Measurements from ENCODE around the gene PCNX1.

The PCNX1 gene

DNA sequence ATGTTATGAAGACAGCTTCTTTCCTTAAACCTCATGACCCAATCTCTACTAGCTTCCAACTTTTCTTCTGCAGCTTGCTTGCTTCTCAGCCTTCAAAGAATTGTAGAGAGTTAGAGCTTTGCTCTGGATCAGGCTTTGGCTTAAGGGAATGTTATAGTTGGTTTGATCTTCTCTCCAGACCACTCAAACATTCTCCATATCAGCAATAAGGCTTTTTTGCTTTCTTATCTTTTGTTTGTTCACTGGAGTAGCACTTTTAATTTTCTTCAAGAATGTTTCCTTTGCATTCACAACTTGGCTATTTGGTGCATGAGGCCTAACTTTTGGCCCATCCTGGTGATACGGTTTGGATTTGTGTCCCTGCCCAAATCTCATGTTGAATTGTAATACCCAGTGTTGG, 163.8 kb downstream of the PCNX1 start:
- no peak for DNase-seq (ENCODE audit: low read depth, low spot score)

DNA sequence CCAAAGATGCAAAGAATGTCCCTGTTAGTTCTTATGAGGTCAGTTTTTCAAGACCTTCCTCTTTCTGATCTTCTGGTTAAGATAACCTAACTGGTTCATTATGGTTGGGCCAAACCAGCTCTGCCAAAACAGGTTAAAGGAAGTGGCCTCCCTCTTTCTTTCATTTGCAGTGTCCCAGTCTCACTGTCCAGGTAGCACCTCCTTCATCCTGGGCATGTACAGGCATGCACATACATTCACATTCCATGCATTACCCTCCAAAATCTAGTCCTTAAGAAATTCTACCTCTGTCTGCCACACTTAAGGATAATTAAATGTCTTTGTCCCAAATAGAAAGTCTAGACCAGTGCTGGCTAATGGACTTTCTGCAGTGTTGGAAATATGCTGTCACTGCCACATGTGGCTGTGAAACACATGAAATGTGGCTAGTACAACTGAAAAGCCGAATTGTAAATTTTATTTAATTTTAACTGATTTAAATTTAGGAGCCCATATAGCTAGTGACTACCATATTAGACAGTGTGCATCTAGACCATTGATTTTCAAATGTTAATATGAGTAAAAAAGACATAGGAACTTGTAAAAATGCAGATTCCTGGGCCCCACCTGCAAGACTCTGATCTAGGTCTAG, 169.3 kb downstream of the PCNX1 start:
- DNase-seq (ENCODE audit: low read depth, low spot score): no peak

DNA sequence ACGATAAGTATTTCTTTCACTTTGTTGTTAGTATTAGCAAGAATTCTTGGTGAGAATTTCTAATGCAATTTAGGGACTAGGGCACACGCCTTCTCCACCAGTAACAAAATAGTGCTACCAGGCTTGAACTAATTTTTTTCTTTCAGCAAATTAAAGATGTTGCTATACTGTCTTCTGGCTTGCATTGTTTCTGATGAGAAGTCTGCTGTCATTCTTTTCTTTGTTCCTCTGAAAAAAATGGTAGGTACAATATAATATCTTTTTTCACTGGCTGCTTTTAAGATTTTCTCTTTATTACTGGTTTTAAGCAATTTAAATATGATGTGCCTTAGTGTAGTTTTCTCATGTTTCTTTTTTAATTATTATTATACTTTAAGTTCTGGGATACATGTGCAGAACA, 171.2 kb downstream of the PCNX1 start:
- DNase-seq (ENCODE audit: low read depth, low spot score): no peak

DNA sequence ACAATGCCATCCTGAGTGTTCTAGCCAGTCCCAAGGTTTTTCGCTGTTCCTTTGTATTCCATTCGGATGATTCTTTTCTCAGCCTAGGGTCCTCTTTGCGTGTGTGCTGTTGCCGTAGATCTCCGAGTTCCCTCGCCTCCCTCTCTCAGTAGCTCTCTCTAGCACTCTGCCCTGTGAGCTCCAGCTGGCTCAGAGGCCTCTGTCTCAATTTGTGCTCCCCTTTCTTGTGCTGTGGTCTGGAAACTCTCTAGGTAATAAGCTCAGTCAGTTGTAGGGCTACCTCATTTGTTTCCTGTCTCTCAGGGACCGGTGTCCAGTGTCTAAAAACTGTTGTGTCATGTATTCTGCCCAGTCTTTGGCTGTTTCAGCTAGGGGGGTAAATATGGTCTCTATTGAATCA, 179.3 kb downstream of the PCNX1 start:
- no peak for DNase-seq (ENCODE audit: low read depth, low spot score)

DNA sequence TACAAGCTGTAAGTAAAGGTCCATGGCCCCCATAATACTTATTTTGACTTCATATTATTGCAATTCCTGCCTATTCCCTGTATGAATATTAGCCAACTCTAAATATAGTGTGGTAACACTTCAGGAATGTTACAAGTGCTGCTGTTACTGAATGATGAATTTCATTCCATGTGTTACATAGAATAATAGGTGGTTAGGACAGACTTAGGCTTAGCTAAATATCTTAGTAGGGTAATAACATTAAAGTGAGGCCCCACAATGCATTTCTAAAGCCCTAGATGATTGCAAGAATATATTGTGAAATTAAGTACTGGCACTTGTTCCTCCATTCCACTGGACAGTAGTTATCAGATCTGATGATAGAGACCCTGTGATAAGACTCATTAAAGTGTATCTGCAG, 182.7 kb downstream of the PCNX1 start:
- no peak for DNase-seq (ENCODE audit: low read depth, low spot score)

DNA sequence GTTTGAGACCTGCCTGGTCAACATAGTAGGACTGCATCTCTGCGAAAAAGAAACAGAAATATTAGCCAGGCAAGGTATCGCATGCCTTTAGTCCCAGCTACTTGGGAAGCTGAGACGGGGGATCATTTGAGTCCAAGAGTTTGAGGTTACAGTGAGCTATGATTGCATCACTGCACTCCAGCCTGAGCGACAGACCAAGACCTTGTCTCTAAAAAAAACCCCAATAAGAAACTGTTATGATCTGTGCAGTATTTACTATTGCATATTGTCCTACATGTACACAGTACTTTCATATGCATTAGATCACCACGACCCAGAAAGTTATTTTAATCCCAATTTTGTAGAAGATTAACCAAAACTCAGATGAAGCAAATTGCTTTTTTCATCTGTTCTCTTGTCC, 187.5 kb downstream of the PCNX1 start:
- no peak for DNase-seq (ENCODE audit: low read depth, low spot score)

DNA sequence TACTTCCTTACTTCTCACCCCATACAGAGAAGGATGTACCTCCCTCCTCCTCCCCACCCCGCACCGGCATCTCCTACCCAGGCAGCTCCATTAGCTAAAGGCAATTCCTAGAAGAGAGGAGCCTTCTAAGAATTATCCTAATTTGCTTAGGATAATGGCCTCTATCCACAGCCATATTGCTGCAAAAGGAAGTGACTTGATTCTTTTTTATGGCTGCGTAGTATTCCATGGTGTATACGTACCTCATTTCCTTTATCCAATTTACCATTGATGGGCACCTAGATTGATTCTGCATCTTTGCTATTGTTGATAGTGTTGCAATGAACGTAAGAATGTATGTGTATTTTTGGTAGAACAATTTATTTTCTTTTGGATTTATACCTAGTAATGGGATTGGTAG, 189.7 kb downstream of the PCNX1 start:
- no peak for DNase-seq (ENCODE audit: low read depth, low spot score)

DNA sequence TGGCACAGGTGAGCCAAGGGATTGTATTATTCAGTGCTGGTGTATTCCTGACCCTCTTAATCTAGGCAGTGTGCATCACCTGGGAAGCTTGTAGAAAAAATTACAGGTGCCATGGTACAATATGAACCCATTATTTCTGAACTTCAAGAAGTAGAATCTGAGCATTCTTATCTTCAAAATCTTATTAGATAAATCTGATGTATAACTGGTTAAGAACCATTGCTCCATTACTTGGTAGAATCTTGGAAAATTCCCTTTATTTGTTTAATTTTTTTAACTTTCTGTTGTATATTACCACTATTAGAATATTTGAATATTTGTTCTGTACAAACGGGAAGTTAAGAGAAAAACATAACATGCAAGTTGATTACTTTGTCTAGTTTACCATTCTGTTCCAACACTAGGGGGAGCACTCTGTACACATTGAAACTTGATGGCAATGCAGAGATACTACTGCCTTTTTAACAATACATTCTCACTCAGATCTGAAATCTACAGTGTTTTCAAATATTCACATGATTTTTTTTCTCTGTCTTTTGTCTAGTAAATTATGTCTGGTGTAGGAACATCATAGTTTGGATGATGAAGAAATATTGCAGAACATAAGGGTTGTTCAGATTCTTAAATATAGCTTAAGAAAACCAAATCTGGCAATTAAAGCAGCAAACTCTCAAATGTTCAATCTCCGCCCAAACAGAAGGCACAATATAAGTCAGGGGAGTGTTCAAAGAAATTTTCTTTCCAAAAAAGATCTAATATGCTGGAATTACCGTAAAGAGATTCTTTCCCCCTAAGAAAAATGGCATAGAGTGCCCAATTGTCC, 196.6 kb downstream of the PCNX1 start:
- peak; percentile 21 for DNase-seq (ENCODE audit: low read depth, low spot score)

DNA sequence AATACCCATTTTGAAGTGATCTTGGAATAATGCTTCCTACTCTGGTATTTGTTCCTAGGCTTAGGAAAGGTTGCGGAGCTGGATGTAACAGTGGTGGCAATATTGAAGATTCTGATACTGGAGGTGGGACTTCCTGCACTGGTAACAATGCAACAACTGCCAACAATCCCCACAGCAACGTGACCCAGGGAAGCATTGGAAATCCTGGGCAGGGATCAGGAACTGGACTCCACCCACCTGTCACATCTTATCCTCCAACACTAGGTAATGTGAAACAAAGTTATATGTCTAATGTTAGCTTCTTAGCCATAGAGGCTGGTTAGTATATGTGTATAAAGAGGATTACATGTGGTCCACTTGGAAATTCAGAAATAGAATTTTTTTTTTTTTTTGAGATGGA, 197.9 kb downstream of the PCNX1 start:
- DNase-seq (ENCODE audit: low read depth, low spot score): no peak

DNA sequence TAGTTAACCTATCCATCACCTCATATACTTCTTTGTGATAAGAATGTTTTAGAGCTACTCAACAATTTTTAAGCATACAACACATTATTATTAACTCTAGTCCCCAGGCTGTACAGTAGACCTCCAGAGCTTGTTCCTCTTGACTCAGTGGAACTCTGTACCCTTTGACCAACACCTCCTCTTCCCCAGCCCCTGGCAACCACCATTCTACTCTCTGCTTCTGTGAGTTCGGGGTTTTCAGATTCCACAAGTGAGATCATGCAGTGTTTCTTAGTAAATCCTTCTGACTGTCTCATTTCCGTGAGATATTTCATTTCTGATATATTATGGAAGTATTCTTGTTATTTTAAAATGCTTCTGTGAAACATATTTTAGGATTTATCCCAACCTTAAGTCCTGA, 200.7 kb downstream of the PCNX1 start:
- no peak for DNase-seq (ENCODE audit: low read depth, low spot score)

DNA sequence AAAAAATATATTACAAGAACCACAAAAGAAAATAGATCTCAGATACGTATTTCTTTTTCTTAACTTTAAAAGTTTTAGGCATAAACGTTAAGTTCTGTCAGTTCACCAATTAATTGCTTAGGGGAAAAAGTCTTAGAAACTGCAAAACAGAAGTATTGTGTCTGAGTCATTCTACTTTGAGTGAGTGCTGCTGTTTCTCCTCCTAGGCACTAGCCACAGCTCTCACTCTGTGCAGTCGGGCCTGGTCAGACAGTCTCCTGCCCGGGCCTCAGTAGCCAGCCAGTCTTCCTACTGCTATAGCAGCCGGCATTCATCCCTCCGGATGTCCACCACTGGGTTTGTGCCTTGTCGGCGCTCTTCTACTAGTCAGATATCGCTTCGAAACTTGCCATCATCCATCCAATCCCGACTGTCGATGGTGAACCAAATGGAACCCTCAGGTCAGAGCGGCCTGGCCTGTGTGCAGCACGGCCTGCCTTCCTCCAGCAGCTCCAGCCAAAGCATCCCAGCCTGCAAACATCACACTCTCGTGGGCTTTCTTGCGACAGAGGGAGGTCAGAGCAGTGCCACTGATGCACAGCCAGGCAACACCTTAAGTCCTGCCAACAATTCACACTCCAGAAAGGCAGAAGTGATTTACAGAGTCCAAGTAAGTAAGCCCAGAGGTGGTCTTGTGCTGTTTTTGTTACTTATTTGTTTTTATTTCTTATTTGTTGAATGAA, 201.3 kb downstream of the PCNX1 start:
- DNase-seq (ENCODE audit: low read depth, low spot score): no peak

DNA sequence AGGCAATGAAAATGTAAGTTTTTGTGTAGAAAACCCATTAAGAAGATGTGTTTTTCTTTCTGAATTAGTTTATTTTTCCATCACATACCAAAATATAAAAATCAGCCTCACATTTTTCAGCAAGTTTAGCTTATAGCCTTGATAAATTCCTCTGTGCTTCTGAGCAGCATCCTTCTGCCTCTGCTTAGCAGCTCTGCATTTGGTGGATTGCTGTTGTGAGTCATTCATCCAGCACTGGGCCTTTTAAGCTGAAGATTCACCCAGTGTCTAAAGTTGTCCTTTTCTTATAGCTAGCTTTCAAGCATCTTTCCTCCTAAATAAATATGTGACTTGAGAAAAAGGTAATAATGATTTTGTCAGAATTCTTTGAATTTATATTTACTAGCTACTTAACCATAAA, 206.1 kb downstream of the PCNX1 start:
- DNase-seq (ENCODE audit: low read depth, low spot score): no peak

DNA sequence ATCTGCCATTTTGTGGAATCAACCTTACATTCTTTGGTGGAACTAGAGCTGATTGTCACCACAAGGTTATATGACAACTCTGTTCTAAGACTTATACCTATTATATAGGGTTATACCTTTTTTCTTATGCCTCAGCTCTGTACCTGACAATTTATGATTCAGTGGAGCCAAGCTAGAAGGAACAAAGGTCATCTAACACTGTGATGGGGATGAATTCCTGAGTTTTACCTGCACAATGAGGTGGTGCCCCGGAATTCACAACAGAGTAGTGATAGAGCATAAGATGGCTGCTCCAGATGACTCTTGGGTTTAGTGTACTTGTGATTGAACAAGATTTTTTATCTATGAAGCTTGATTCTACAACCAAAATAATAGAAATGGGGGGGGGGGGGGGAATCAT, 207.3 kb downstream of the PCNX1 start:
- no peak for DNase-seq (ENCODE audit: low read depth, low spot score)

DNA sequence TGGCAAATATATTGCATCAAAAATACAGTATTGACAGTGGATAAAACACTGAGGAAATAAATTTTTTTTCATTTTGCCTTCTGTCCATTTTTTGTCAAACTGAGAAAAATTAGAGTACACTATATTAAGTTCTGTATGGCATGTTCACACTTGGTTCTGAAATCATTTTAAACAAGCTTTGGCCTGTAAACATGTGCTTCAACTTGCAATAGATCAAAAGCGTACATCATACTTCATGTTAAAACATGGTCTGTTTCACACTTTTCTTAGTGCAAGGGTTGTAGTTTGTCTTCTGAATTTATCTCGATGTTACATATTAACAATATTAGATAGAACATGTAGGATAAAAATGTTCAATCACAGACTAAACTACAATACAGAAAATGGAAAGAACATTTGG, 208.0 kb downstream of the PCNX1 start:
- DNase-seq (ENCODE audit: low read depth, low spot score): no peak

DNA sequence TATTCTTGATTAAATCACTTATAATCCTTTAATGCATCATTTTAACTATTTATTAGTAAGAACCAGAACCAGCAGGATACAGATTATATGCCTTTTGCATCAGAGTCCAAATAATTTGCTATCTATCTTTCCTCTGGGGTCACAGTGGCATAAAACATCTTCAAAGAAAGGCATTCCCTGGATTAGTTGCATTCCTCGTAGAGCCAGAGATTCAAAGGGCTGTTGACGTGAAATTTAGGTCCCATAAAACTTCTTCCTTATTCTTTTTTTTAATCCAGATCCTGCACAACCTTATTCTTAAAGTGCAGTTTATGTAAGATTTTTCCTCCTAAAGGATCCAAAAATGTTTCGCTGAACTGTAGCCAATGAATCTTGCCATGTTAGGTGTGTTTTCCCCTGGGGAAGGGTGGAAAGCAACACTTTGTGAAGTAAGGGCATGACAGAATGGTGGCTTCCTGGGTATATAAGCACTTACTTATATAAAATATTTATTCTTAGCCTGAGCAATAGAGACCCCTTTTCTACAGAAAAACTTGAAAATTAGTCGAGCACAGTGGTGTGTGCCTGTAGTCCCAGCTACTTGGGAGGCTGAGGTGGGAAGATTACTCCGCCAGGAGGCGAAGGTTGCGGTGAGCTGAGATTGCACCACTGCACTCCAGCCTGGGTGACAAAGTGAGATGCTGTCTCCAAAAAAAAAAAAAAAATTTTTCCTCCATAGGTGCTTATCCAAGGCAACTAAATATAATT, 208.7 kb downstream of the PCNX1 start:
- no peak for DNase-seq (ENCODE audit: low read depth, low spot score)

DNA sequence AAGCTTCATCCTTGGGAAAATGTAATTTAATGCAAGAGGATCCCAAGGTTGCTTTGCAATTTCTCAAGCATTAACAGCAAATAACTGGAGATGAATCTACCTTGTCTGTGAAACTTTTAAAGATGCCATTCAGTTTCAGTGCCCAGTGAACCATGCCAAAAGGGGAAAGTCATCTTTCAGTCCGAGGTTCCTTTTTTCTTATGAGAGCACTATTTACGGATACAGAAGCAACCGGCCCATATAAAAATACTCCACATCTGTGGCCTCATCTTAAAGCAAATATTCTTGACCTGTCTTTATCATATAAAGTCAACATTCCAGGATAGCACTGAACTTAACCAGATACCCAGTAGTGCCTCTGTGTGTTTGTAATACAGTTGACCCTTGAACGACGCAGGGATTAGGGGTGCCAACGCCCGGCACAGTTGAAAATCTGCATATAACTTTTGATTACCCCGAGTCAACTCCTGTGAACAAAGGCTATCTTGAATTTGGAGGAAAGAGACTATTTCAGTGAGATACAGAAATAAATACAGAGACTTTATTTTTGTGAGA, 209.4 kb downstream of the PCNX1 start:
- DNase-seq (ENCODE audit: low read depth, low spot score): no peak

DNA sequence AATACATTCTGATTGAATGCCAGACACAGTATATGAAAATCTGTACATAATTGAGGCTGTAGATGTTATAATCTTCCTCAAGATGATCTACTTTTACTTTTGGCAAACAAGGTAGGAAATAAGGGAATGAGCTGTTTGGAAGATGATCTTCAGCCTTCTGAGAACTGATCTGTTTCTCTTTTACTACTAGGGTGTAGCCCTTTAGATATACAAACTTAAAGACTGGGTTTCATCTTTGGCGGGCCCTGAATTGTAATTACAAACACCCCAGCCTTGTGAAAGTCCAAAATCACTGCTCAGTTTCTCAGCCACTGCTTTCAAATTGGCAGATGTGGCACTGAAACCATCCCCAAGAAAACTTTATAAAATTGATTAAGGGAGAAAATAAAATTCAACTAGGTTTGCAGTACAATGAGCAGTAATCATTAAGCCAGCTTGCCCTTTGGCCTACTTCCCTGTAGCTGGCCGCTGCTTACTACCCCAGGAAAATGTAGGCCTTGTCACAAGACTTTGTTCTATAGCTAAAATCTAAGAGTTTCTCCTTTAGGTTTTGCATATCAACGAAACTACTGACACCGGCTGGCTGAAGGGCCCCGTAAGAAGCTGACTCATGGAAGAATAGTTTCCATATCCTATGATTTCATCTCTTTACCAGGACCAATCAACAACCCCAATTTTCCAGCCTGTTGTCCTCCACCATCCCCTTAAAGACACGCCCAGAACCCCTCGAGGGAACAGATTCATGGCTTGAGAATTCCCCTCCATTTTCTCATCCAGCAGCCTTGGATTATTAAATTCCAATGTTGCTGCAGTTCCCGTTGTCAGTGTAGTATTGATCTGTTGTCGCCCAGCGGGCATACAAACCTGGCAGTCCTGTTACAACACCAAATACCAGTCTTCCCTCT, 210.8 kb downstream of the PCNX1 start:
- no peak for DNase-seq (ENCODE audit: low read depth, low spot score)

DNA sequence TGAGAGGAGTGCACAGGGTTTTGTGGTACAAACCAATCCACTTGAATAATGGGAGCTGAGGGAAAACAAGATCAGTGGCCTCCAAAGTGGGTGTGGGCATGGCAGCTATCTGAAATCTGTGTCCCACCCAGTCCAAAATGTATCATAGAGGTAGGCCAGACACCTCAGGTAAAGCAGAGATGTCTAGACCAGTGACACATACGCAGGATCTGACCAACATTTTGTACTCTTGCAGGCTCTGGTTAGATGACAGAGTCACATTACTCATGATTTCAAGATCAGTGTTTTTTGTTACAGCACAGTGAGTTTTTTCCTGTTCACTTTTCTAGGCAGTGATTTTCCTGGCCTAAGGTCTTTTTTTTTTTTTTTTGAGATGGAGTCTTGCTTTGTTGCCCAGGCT, 211.8 kb downstream of the PCNX1 start:
- DNase-seq (ENCODE audit: low read depth, low spot score): no peak

DNA sequence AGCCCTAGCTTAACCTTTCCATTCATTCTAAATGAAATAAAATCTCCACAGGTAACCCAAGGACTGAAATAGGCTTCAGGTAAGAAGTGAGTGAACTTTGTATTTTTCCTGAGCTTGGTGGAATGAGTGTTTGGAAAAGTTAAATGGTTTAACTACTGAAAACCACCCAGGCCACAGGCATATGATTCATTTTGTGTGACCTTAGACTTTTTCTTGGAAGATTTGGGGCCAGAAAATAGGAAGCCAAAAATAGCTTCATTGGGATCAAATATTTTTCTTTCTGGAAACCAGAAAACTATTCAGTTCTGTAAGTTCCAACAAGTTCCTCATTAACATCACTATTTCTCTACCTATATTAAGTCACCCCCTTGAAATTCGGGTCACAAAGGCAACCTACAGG, 212.6 kb downstream of the PCNX1 start:
- no peak for DNase-seq (ENCODE audit: low read depth, low spot score)

DNA sequence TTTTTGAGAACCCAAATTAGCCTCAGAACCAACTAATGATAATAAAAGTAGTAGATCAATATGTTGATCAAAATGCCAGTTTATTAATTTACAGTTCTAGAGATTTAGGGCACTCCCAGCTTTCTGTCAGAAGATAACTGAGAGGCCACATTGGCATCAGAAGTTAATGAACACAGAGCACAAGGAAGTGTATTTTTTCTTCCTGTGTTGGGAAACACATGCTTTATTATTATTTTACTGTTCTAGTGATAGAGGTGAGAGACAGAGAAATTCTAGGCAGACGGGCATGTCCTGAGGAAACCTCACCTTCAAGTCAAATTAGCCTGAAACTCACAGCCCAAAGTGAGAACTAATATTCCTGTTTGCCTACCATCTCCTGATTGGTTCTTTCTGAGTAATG, 213.7 kb downstream of the PCNX1 start:
- DNase-seq (ENCODE audit: low read depth, low spot score): no peak

DNA sequence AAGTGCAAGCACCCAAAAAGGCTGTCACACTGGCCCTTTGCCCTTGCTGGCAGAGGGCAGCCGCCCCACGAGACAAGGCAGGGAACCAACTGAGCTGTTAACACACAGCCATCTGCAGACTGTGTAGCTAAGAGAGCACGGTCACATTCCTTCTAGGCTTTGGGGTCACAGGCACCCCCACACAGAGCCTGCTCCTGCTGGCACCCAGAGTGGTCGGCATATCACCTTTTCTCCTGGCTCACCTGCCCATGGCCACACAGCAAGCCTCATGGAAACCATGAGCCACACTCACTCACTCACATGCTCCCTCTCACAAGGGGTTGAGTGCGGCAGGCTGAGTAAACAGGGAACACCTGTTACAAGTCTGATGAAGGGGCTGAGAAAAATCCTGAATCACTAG, 214.5 kb downstream of the PCNX1 start:
- no peak for DNase-seq (ENCODE audit: low read depth, low spot score)

Measured in brain pericyte (primary cell).